Measurements from ENCODE around the gene STIM2. TPM values are rescaled to one million over a fixed set of nuclear protein-coding genes. Genes with fewer than 3 reads are reported as not detected.

STIM2 gene
- total RNA-seq, 4 donors from 2014 or later, result 9.6 to 12.2 (median 10.1) TPM

DNA sequence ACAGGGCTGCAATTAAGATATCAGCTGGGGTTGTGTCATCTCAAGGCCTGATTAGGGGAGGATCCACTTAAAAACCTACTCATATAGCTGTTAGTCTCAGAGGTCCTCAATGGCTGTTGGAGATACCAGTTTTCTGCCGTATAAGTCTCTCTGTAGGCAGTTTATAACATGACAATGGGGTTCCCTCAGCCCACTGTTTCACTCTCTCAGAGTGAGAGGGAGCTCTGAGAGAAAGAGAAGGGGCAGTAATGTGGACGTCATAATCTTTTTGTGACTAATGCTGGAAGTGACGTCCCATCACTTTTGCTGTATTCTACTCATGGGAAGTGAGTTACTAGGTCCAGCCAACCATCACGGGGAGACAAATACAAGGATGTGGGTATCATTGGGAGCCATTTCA lies 70.3 kb downstream of the STIM2 start:
- Histone ChIP-seq H3K9me3 (no peaks in the 10 kb centered on the region), H3K27me3 (no peaks in the 10 kb centered on the region), H3K27ac (replicated peaks in 1 of 4) (no peak overlapping the region), H3K4me3 (no peak overlapping the region), H3K36me3 (no peaks in the 10 kb centered on the region), H3K4me1 (no peaks in the 10 kb centered on the region)
- no peak for DNase-seq (ENCODE audit: extremely low spot score)
- TF ChIP-seq POLR2A (IDR thresholded peaks at IDR 0.05; ENCODE audit: low read depth), result no peak
- no peak for TF ChIP-seq POLR2AphosphoS5 (IDR thresholded peaks at IDR 0.05)
- TF ChIP-seq, protein P1, sequence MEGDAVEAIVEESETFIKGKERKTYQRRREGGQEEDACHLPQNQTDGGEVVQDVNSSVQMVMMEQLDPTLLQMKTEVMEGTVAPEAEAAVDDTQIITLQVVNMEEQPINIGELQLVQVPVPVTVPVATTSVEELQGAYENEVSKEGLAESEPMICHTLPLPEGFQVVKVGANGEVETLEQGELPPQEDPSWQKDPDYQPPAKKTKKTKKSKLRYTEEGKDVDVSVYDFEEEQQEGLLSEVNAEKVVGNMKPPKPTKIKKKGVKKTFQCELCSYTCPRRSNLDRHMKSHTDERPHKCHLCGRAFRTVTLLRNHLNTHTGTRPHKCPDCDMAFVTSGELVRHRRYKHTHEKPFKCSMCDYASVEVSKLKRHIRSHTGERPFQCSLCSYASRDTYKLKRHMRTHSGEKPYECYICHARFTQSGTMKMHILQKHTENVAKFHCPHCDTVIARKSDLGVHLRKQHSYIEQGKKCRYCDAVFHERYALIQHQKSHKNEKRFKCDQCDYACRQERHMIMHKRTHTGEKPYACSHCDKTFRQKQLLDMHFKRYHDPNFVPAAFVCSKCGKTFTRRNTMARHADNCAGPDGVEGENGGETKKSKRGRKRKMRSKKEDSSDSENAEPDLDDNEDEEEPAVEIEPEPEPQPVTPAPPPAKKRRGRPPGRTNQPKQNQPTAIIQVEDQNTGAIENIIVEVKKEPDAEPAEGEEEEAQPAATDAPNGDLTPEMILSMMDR (IDR thresholded peaks at IDR 0.05), result no peak
- TF ChIP-seq EP300 (IDR thresholded peaks at IDR 0.05), result no peak
- intact Hi-C loops (cut with DNase I), result no loop called here
- 83% methylated on average over 4 of the region's 4 CpGs for WGBS

DNA sequence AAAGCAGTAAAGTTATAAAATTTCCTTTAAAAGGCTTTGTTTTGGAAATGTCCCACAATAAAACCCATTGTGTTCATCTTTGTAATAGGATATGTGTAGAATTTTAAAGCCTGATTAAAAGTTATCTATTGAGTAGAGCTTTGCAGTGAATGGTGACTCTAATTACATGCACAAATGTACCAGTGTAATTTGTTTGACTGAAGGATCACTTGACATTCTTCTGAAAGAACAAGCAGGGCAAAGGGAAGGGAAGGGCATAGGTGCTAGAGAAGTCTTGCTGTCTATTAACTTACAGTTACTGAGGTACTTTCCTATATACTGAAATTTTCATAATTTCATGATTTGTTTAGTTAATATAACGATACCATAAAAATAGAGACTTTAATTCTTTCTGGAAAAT lies 70.8 kb downstream of the STIM2 start:
- DNase-seq (ENCODE audit: extremely low spot score), result no peak
- no peak overlapping the region for H3K27ac ChIP-seq (replicated peaks in 1 of 4)
- no peaks in the 10 kb centered on the region for H3K9me3 ChIP-seq
- no peaks in the 10 kb centered on the region for H3K4me1 ChIP-seq
- intact Hi-C loops (cut with DNase I), result no loop called here
- WGBS, result 100% methylated on average over 1 of the region's 1 CpG
- no peak overlapping the region for H3K4me3 ChIP-seq
- no peak for TF ChIP-seq POLR2A (IDR thresholded peaks at IDR 0.05; ENCODE audit: low read depth)
- no peaks in the 10 kb centered on the region for H3K27me3 ChIP-seq
- H3K36me3 ChIP-seq, result no peaks in the 10 kb centered on the region

DNA sequence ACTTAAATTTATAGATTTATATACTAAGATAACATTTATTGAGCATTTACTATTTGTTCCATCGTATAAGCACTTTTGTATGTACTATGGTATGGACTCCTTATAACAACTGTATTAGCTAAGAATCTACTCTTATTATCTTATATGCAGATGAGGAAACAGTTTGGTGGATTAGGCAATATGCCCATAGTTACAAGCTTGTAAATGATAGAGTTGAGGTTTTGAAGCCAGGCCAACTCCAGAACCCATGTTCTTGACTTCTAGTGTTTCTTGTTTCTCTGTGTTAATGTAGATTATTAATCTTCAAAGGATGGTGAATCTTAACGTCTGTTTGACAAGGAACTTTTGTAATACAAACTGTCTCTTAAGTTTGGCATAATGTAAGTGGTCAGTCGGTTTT lies 71.3 kb downstream of the STIM2 start:
- no peaks in the 10 kb centered on the region for H3K9me3 ChIP-seq
- DNase-seq (ENCODE audit: extremely low spot score), result no peak
- H3K27ac ChIP-seq (replicated peaks in 1 of 4), result no peak overlapping the region
- intact Hi-C loops (cut with DNase I), result no loop called here
- TF ChIP-seq EP300 (IDR thresholded peaks at IDR 0.05) (no peak), POLR2A (IDR thresholded peaks at IDR 0.05; ENCODE audit: low read depth) (no peak), POLR2AphosphoS5 (IDR thresholded peaks at IDR 0.05) (no peak)
- TF ChIP-seq, protein P1 (IDR thresholded peaks at IDR 0.05), result no peak
- no peaks in the 10 kb centered on the region for H3K4me1 ChIP-seq
- WGBS, result 91% methylated on average over 3 of the region's 3 CpGs
- H3K27me3 ChIP-seq, result no peaks in the 10 kb centered on the region
- no peaks in the 10 kb centered on the region for H3K36me3 ChIP-seq
- no peak overlapping the region for H3K4me3 ChIP-seq

DNA sequence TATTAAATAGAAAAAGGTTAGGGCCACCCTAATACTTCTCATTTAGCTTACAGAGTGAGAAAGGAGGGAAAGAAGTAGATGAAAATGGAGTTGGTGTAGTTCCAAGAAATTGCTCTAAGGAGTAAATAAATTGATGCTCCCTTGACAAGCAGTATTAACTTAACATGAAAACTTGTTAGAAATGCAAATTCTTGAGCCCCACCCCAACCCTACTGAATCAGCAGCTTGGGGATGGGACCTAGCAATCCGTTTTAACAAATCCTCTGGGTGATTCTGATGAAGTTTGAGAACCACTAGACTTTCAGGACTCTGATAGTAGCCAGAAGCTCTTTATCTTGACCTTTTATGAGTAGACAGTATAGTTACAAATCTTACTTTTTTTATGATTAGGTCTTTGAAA lies 74.8 kb downstream of the STIM2 start:
- Histone ChIP-seq H3K36me3 (no peaks in the 10 kb centered on the region), H3K27me3 (no peaks in the 10 kb centered on the region), H3K4me3 (no peak overlapping the region), H3K9me3 (no peaks in the 10 kb centered on the region), H3K4me1 (no peaks in the 10 kb centered on the region), H3K27ac (replicated peaks in 1 of 4) (no peak overlapping the region)
- no peak for DNase-seq (ENCODE audit: extremely low spot score)
- 56% methylated on average over 1 of the region's 1 CpG for WGBS
- intact Hi-C loops (cut with DNase I), result no loop called here
- TF ChIP-seq, protein P1 (IDR thresholded peaks at IDR 0.05), result no peak
- TF ChIP-seq POLR2A (IDR thresholded peaks at IDR 0.05; ENCODE audit: low read depth) (no peak), EP300 (IDR thresholded peaks at IDR 0.05) (no peak), POLR2AphosphoS5 (IDR thresholded peaks at IDR 0.05) (no peak)

DNA sequence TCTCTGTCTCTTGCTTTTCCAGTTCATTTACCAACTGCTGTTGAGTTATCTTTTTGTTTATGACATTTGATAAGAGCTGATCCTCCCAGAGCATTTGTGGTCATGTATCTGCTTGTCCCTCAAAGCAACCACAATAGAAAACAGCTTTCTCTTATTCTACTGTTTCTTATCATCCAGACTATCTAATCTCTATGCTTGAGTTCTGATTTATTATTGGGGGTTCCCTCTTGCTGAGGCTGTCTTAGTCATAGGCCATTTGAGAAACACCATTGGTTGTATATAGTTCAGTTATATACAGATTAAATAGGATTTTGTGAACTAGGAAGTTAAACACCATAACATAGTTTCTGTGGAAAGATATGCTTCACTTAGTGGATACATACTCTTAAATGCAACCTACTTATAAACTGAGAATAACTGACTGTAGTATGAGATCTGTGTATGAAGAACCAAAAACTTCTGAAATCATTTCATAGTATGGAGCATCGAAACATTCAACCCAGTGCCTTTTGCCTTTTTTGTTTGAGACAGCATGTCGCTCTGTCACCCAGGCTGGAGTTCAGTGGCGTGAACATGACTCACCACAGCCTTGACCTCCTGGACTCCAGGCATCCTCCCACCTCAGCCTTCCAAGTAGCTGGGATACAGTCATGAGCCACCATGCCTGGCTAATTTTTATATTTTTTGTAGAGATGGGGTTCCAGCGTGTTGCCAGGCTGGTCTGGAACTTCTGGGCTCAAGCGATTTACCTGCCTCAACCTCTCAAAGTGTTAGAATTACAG lies 75.8 kb downstream of the STIM2 start:
- no peaks in the 10 kb centered on the region for H3K27me3 ChIP-seq
- no peaks in the 10 kb centered on the region for H3K9me3 ChIP-seq
- no peaks in the 10 kb centered on the region for H3K36me3 ChIP-seq
- no peak overlapping the region for H3K27ac ChIP-seq (replicated peaks in 1 of 4)
- no peaks in the 10 kb centered on the region for H3K4me1 ChIP-seq
- TF ChIP-seq POLR2A (IDR thresholded peaks at IDR 0.05; ENCODE audit: low read depth) (no peak), POLR2AphosphoS5 (IDR thresholded peaks at IDR 0.05) (no peak), EP300 (IDR thresholded peaks at IDR 0.05) (no peak)
- TF ChIP-seq, protein P1 (IDR thresholded peaks at IDR 0.05), result no peak
- intact Hi-C loops (cut with DNase I), result no loop called here
- no peak overlapping the region for H3K4me3 ChIP-seq
- DNase-seq (ENCODE audit: extremely low spot score), result no peak
- 96% methylated on average over 5 of the region's 5 CpGs for WGBS

Measured in esophagus muscularis mucosa (tissue), 4 donors.